BJ (cell line): ENCODE measurements around the gene SHROOM1. TPM values are rescaled to one million over a fixed set of nuclear protein-coding genes. Genes with fewer than 3 reads are reported as not detected.

ENCODE experiments used
- CTCF ChIA-PET: fragments of 350-600 bp; formaldehyde crosslinking; extraction: SDS; loops from one replicate; lab custom pipeline; 2021; ENCODE audit warnings: antibody characterized with exemption, inconsistent platforms; lab: Yijun Ruan, JAX
- POLR2A ChIA-PET: fragments of 300-600 bp; sonication (Branson Sonifier 250); formaldehyde crosslinking; extraction: SDS; loops from one replicate; lab custom pipeline; 2021; ENCODE audit warnings: antibody characterized with exemption; lab: Charles Lee
- DNase-seq: peaks from one replicate; pipeline ENCODE4 v3.0.0-alpha.2; 2011; ENCODE audit warnings: low read depth
- H3K27me3 ChIP-seq: 2 replicates; pipeline ENCODE4 v1.6.0; 2011; ENCODE audit warnings: low read length; ENCODE audit not compliant: control insufficient read depth, insufficient read depth
- H3K36me3 ChIP-seq: 2 replicates; pipeline ENCODE4 v1.5.1; 2011; ENCODE audit warnings: low read length; ENCODE audit not compliant: control insufficient read depth, insufficient read depth
- H3K4me3 ChIP-seq: 2 replicates; pipeline ENCODE4 v1.5.1; 2011; ENCODE audit warnings: low read depth, mild to moderate bottlenecking, control low read depth, low read length
- polyA plus RNA-seq: library from polyadenylated mRNA; depleted of rRNA; stranded (reverse); fragments of >200 nt; gene quantifications from 2 replicates; pipeline ENCODE4 v1.2.3, GENCODE V29; 2011
- TF ChIP-seq, protein P1 (sequence below): IDR thresholded peaks from 2 replicates; pipeline ENCODE4 v1.5.1; 2011; ENCODE audit warnings: low read depth, mild to moderate bottlenecking, control low read depth, inconsistent platforms, low read length, moderate library complexity; ENCODE audit not compliant: insufficient read depth

SHROOM1 gene
- polyA plus RNA-seq, 1 experiment = 8.5 TPM

DNA sequence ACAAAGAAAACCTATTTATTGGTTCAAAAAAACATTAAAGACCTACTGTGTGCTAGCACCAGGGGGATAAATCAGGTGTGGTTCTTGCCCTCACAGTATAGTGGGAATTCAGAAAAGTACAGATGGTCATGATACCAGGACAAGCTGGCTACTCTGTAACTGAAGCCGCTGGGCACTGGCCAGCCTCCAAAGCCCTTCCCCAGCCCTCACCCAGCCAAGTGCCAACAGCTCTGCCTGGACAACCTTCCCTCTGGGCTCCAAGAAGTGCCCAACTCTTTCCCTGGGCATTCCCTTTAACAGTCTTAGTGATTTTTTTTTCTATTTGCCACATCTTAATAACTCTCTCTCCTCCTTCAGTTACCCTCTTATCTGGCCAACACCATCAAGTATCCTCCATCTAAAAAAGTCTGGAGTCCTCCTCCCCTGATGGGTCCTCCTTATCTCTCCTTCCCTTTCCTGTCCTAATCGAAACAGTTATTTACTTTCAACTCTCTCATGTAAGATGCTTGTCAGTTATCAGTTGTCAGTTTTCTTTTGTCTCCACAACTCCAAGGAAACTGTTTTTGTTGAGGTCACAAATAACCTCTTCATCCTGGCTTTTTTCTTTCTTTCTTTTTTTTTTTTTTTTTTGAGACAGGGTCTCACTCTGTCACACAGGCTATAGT, 40.1 kb downstream of the SHROOM1 start:
- TF ChIP-seq, protein P1, sequence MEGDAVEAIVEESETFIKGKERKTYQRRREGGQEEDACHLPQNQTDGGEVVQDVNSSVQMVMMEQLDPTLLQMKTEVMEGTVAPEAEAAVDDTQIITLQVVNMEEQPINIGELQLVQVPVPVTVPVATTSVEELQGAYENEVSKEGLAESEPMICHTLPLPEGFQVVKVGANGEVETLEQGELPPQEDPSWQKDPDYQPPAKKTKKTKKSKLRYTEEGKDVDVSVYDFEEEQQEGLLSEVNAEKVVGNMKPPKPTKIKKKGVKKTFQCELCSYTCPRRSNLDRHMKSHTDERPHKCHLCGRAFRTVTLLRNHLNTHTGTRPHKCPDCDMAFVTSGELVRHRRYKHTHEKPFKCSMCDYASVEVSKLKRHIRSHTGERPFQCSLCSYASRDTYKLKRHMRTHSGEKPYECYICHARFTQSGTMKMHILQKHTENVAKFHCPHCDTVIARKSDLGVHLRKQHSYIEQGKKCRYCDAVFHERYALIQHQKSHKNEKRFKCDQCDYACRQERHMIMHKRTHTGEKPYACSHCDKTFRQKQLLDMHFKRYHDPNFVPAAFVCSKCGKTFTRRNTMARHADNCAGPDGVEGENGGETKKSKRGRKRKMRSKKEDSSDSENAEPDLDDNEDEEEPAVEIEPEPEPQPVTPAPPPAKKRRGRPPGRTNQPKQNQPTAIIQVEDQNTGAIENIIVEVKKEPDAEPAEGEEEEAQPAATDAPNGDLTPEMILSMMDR = no peak
- H3K36me3 ChIP-seq = no peaks in the 10 kb centered on the region
- ChIA-PET POLR2A (interaction anchor here (0.7 kb wide), 1 partner anchor 11 kb away, joined by 3 read pairs; no protein-coding TSS in a partner anchor), CTCF (interaction anchor here (0.7 to 1.4 kb wide), 5 partner anchors 11 to 1364 kb away, joined by 3 to 4 read pairs (median 3); no protein-coding TSS in a partner anchor)
- no peaks in the 10 kb centered on the region; the same call in 1 of the 2 replicates for H3K27me3 ChIP-seq
- no peak overlapping the region for H3K4me3 ChIP-seq
- DNase-seq = no peak

DNA sequence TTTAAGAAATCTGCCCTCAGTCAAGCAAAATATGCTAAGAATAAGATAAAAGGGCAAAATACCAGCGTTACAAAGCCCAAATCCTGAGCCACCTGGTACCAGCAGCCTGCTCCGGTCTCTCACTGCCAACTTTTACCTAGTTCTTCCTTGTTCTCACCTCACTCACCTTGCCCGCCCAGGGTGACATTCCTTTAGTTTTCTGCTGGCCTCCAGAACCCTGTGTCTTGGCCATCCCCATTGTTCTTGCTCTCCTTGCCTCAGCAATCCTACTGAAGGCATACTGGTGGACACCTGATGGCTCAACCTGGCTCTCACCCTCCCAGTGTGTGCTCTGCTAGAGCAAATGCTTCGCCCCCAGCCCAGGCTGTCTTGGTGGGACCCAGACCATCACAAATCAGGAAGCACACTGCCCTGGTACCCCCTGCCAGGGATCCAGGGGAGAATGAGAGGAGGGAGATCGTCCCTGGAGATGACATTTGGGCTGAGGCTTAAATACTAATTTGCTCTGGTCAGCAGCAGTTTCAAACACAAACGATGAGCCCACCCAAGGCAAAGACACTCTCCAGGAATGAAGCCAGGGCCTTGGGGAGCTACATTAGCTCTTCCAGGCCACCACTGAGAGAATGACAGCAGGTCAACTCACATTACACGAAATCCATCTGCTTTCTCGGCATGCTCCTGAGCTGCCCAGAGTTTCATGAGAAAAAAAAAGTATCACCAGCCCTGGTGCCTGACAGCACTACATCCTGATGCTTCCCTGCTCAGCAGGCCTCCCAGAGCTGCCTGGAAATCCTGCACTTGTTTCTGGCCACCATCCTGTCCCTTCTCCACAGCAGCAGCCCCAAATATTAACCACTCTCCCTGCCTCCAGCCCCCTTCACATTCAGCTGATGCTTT, 41.2 kb downstream of the SHROOM1 start:
- TF ChIP-seq, protein P1 = no peak
- no peaks in the 10 kb centered on the region; the same call in 1 of the 2 replicates for H3K27me3 ChIP-seq
- ChIA-PET CTCF (interaction anchor here (0.9 to 1.4 kb wide), 3 partner anchors 10 to 18 kb away, joined by 3 to 4 read pairs (median 3); no protein-coding TSS in a partner anchor), POLR2A (no interaction called here)
- no peaks in the 10 kb centered on the region for H3K36me3 ChIP-seq
- DNase-seq = no peak
- no peak overlapping the region for H3K4me3 ChIP-seq

DNA sequence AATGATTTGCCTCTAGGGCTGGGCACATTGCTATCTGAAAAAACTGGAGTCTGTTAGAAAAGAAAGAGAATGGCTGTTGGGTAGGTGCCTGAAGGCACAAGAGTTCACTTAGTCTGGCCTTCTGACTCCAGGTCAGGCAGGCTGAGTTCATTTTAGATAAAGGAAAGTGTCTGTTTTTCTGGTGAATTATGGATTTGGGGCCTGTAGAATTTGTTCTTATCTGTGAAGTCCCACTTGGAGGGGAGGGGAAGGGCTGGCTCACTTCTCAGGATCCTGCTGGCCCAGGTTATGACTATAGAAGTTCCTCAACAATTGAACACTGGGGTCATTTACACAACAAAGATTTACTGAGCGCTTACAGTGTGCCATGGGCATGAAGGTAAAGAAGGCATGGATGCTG, 41.9 kb downstream of the SHROOM1 start:
- H3K4me3 ChIP-seq = no peak overlapping the region
- TF ChIP-seq, protein P1 = no peak
- no peaks in the 10 kb centered on the region; the same call in 1 of the 2 replicates for H3K27me3 ChIP-seq
- ChIA-PET CTCF (no interaction called here), POLR2A (no interaction called here)
- DNase-seq = no peak
- H3K36me3 ChIP-seq = no peaks in the 10 kb centered on the region

DNA sequence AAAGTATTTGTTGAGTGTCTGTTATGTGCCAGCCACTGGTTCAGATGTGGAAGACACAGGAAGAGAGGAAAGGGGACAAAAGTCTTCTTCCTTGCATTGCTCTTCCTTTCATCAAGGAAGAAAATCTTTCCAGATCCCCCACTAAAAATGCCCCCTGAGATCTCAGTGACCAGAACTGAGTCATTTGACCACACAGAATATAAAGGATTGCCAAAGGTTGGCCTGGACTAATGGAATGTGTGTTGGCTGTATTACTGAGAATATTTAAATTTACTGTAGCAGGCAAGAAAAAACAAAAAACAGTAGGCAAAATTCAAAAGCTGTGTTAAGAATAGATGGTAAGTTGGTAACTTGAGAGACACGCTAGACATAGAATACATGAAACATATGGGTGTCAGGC, 43.4 kb downstream of the SHROOM1 start:
- Histone ChIP-seq H3K4me3 (no peak overlapping the region), H3K27me3 (no peaks in the 10 kb centered on the region), H3K36me3 (no peaks in the 10 kb centered on the region)
- TF ChIP-seq, protein P1 = no peak
- no peak for DNase-seq
- ChIA-PET CTCF (interaction anchor here (0.6 to 1.1 kb wide), 3 partner anchors 12 to 125 kb away, joined by 3 to 4 read pairs (median 3); no protein-coding TSS in a partner anchor), POLR2A (no interaction called here)

DNA sequence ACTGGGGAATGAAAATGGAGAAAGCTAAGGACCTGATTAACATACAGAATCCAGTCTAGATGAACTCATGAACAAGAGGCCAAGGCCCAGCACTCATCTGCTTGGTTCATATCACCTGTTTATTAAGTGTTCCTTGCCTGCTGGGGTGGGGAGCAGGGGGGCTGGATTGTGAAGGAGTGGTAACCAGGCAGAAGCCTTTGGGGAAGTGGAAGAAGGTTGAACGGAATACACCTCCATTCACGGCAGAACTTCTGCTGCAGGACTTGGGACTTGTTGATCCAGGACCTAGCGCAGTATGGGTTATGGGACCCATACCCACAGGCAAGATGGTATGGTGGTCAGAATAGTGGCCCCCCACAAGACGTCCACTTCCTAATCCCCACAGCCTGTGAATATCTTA, 44.6 kb downstream of the SHROOM1 start:
- POLR2A ChIA-PET = no interaction called here
- TF ChIP-seq, protein P1 = no peak
- Histone ChIP-seq H3K36me3 (no peaks in the 10 kb centered on the region), H3K4me3 (no peak overlapping the region), H3K27me3 (no peaks in the 10 kb centered on the region)
- no peak for DNase-seq
- CTCF ChIA-PET = interaction anchor here (1.1 to 1.5 kb wide), 2 partner anchors 13 to 17 kb away, joined by 3 to 4 read pairs; no protein-coding TSS in a partner anchor
